DND-41 (cell line): Measurements from ENCODE around the gene USP7.

Source experiments
- CTCF ChIP-seq: IDR thresholded peaks from 2 replicates; pipeline ENCODE4 v1.5.1; 2012; ENCODE audit warnings: borderline replicate concordance, low read length, moderate library complexity, mild to moderate bottlenecking; ENCODE audit not compliant: poor library complexity, severe bottlenecking; ENCODE audit errors: extremely low read depth
- EZH2 ChIP-seq: IDR thresholded peaks from 3 replicates; pipeline ENCODE4 v1.6.1; 2012; ENCODE audit warnings: borderline replicate concordance, low read depth, mild to moderate bottlenecking, moderate library complexity, low read length, inconsistent platforms; ENCODE audit not compliant: severe bottlenecking

- TF ChIP-seq CTCF (no peak), EZH2 (no peak)
These were observed 39.5 kb downstream of the USP7 start for GRCh38 chr16:8924214-8924613.
